GM19351 (cell line): ENCODE results near the gene SLC25A51.
"Not testable (repeated sequence)": the region's sequence is repeated elsewhere in the genome, so short reads cannot be mapped to it uniquely, and the experiment has no call there.

Experiments used
- ATAC-seq: cut with Tn5 transposase; IDR thresholded peaks from one replicate; pipeline ENCODE4 v1.9.1; 2021; ENCODE audit warnings: mild to moderate bottlenecking, moderate library complexity; ENCODE audit not compliant: unreplicated experiment

The SLC25A51 gene

GRCh38 chr9:37906312-37907239 is 2.6 kb upstream of the SLC25A51 start:
- ATAC-seq, result no peak

GRCh38 chr9:37905776-37906175 is 1.8 kb upstream of the SLC25A51 start:
- no peak for ATAC-seq

GRCh38 chr9:37905131-37905505 is 1.2 kb upstream of the SLC25A51 start:
- no peak for ATAC-seq

GRCh38 chr9:37904445-37905130 is 661 bp upstream of the SLC25A51 start:
- ATAC-seq, result no peak

GRCh38 chr9:37902796-37903646 is 906 bp downstream of the SLC25A51 start:
- peak; percentile 14 for ATAC-seq

GRCh38 chr9:37902131-37902530 is 1.8 kb downstream of the SLC25A51 start:
- no peak for ATAC-seq

GRCh38 chr9:37899041-37899440 is 4.9 kb downstream of the SLC25A51 start:
- ATAC-seq, result no peak

- no peak for ATAC-seq
These were observed 6.3 kb downstream of the SLC25A51 start for GRCh38 chr9:37897665-37898064.

GRCh38 chr9:37892063-37892462 is 11.9 kb downstream of the SLC25A51 start:
- no peak for ATAC-seq

- not testable (repeated sequence) for ATAC-seq
These were observed 12.9 kb downstream of the SLC25A51 start for GRCh38 chr9:37891042-37891441.

- no peak for ATAC-seq
These were observed 14.4 kb downstream of the SLC25A51 start for GRCh38 chr9:37889536-37889935.

- ATAC-seq, result not testable (repeated sequence)
These were observed 15.8 kb downstream of the SLC25A51 start for GRCh38 chr9:37887977-37888583.

GRCh38 chr9:37880916-37881479 is 22.9 kb downstream of the SLC25A51 start:
- ATAC-seq, result no peak

- no peak for ATAC-seq
These were observed 27.6 kb downstream of the SLC25A51 start for GRCh38 chr9:37876376-37876775.

GRCh38 chr9:37873955-37874354 is 30.0 kb downstream of the SLC25A51 start:
- ATAC-seq, result no peak

GRCh38 chr9:37870799-37871176 is 33.1 kb downstream of the SLC25A51 start:
- no peak for ATAC-seq

GRCh38 chr9:37870081-37870798 is 33.7 kb downstream of the SLC25A51 start:
- ATAC-seq, result no peak

- ATAC-seq, result no peak
These were observed 41.4 kb downstream of the SLC25A51 start for GRCh38 chr9:37862530-37862929.

- no peak for ATAC-seq
These were observed 44.9 kb downstream of the SLC25A51 start for GRCh38 chr9:37859043-37859442.

GRCh38 chr9:37856551-37856950 is 47.4 kb downstream of the SLC25A51 start:
- ATAC-seq, result no peak
